Measurements from ENCODE around the gene EPB41L4B. TPM values are rescaled to one million over a fixed set of nuclear protein-coding genes. Genes with fewer than 3 reads are reported as not detected.
"Not testable (repeated sequence)": the region's sequence is repeated elsewhere in the genome, so short reads cannot be mapped to it uniquely, and the experiment has no call there.

Gene EPB41L4B
- total RNA-seq (10 to 100 TPM; 11.6 to 17.7 TPM), polyA plus RNA-seq (ENCODE audit: insufficient read length in 6 of 6) (10 to 100 TPM; 10.3 to 17.6 (median 15.3) TPM)
- long read RNA-seq, donor 1, full-length matches to known transcripts = 3 of 3 reads
- long read RNA-seq, donor 1, partial matches to known transcripts = 0 of 3 reads
- long read RNA-seq, donor 1, other reads (novel, unspliced or antisense) = 0 of 3 reads
- long read RNA-seq, donor 2 = 0 reads
- long read RNA-seq, donor 3, full-length matches to known transcripts = 2 of 2 reads
- long read RNA-seq, donor 3, partial matches to known transcripts = 0 of 2 reads
- long read RNA-seq, donor 3, other reads (novel, unspliced or antisense) = 0 of 2 reads
- long read RNA-seq, donor 4 = 0 reads
- long read RNA-seq, donor 5, full-length matches to known transcripts = 1 of 1 reads
- long read RNA-seq, donor 5, partial matches to known transcripts = 0 of 1 reads
- long read RNA-seq, donor 5, other reads (novel, unspliced or antisense) = 0 of 1 reads
- long read RNA-seq, donor 6 = 0 reads
- long read RNA-seq, donor 7, full-length matches to known transcripts = 1 of 1 reads
- long read RNA-seq, donor 7, partial matches to known transcripts = 0 of 1 reads
- long read RNA-seq, donor 7, other reads (novel, unspliced or antisense) = 0 of 1 reads
- long read RNA-seq, donor 8 = 0 reads
- long read RNA-seq, donor 9 = 0 reads
- long read RNA-seq, donor 10 = 0 reads
- long read RNA-seq, donor 11, full-length matches to known transcripts = 1 of 1 reads
- long read RNA-seq, donor 11, partial matches to known transcripts = 0 of 1 reads
- long read RNA-seq, donor 11, other reads (novel, unspliced or antisense) = 0 of 1 reads
- long read RNA-seq, donor 12, full-length matches to known transcripts = 3 of 3 reads
- long read RNA-seq, donor 12, partial matches to known transcripts = 0 of 3 reads
- long read RNA-seq, donor 12, other reads (novel, unspliced or antisense) = 0 of 3 reads

DNA sequence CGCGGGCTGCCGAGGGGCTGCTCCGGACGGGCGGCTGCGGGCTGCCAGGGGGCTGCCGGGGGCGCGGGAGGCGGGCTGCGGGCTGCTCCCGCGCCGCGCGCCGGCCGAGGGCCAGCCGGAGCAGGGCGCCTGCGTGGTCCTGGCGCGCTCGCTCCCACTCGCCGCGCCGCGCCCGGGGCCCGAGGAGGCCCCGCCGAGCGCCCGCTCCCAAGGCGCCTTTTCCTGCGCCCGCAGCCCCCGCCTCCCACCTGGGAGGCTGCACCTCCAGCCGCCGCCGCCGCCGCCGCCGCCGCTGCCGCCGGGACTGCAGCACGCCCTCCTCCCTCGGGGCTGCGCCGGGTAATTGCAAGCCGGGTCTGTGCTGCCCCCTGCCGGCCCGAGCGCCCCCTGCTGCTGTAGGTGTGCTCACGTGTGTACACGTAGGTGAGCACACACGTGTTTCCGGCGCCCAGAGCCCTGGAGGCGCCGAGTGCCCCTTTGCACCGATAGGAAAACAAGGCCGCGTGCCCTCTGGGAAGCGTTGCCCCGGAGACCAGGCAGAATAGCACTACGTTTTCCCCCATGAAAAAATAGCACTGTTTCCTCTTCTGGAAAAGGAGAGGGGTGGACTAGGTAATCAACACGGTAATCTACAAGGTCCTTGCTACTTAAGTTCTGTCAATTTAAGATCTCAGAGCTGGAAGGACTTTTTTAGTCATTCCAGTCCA lies at the start of gene EPB41L4B:
TSS of gene EPB41L4B (minus strand) at position 318 of the 707 bp plus-strand sequence. CDS start 613 bp downstream, outside the sequence.
- intact Hi-C loops (cut with DNase I) = no loop called here
- H3K27ac ChIP-seq = peak within 1 kb of the TSS in 1 of 2 donors; percentile 58
- peak; percentile 70 to 96 (median 89) for DNase-seq
- H3K4me3 ChIP-seq = peak within 1 kb of the TSS; percentile 34 to 44
- H3K9me3 ChIP-seq = no peaks in the 10 kb centered on the region
- ATAC-seq = peak; percentile 88
- TF ChIP-seq, protein P1, sequence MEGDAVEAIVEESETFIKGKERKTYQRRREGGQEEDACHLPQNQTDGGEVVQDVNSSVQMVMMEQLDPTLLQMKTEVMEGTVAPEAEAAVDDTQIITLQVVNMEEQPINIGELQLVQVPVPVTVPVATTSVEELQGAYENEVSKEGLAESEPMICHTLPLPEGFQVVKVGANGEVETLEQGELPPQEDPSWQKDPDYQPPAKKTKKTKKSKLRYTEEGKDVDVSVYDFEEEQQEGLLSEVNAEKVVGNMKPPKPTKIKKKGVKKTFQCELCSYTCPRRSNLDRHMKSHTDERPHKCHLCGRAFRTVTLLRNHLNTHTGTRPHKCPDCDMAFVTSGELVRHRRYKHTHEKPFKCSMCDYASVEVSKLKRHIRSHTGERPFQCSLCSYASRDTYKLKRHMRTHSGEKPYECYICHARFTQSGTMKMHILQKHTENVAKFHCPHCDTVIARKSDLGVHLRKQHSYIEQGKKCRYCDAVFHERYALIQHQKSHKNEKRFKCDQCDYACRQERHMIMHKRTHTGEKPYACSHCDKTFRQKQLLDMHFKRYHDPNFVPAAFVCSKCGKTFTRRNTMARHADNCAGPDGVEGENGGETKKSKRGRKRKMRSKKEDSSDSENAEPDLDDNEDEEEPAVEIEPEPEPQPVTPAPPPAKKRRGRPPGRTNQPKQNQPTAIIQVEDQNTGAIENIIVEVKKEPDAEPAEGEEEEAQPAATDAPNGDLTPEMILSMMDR (IDR thresholded peaks at IDR 0.05) = peak; percentile 88 to 89
- H3K36me3 ChIP-seq = no peaks in the 10 kb centered on the region
- peaks cover 0 to 24% of the 10 kb centered on the region in 2 donors for H3K4me1 ChIP-seq
- H3K27me3 ChIP-seq = peaks cover 10 to 67% of the 10 kb centered on the region in 2 donors

DNA sequence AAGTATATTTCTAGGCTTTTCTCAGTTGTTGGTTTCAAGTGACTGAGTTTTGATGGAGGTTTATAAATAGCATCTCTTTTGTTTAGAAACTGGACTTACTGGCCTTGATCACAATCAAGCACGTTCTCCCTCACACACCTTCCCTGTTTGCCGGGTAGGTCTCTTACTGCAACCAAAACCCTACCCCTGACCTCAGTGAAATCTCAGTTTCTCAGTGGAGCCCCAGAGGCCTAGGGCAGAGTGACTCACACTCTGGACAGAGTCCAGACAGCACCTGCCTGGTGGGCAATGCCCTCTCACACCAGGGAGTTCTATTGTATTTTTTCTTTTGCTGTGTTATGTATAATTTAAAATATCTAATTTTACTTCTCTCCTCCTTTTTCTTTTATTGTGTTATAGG lies 48.4 kb upstream of the EPB41L4B start:
- no peak overlapping the region for H3K4me3 ChIP-seq
- intact Hi-C loops (cut with DNase I) = no loop called here
- H3K9me3 ChIP-seq = no peaks in the 10 kb centered on the region
- no peaks in the 10 kb centered on the region for H3K27me3 ChIP-seq
- DNase-seq = no peak
- ATAC-seq = no peak
- H3K27ac ChIP-seq = no peak overlapping the region
- H3K4me1 ChIP-seq = no peaks in the 10 kb centered on the region
- TF ChIP-seq, protein P1 (IDR thresholded peaks at IDR 0.05) = no peak
- no peaks in the 10 kb centered on the region for H3K36me3 ChIP-seq

DNA sequence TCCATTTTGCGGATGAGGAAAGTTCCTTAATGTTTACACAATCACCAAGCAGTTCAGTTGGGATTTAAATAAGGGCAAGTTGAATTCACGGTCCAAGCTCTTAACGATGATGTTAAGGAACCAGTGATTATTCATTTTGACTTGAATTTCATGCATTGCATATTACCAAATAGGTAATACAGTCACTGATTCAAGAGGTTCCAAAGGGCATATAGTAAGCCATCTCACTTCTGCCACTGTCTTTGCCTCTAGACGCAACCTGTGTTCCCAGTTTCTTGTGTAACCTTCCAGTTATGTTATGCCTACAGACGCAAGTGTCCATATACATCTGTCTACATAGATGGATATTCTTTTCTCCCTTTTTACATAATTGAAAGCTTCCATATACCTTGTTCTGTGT lies 39.9 kb upstream of the EPB41L4B start:
- DNase-seq (no peak), ATAC-seq (no peak)
- Histone ChIP-seq H3K9me3 (no peaks in the 10 kb centered on the region), H3K4me3 (no peak overlapping the region), H3K36me3 (no peaks in the 10 kb centered on the region), H3K4me1 (no peaks in the 10 kb centered on the region), H3K27ac (no peak overlapping the region), H3K27me3 (no peaks in the 10 kb centered on the region)
- intact Hi-C loops (cut with DNase I) = no loop called here
- TF ChIP-seq, protein P1 (IDR thresholded peaks at IDR 0.05) = no peak

DNA sequence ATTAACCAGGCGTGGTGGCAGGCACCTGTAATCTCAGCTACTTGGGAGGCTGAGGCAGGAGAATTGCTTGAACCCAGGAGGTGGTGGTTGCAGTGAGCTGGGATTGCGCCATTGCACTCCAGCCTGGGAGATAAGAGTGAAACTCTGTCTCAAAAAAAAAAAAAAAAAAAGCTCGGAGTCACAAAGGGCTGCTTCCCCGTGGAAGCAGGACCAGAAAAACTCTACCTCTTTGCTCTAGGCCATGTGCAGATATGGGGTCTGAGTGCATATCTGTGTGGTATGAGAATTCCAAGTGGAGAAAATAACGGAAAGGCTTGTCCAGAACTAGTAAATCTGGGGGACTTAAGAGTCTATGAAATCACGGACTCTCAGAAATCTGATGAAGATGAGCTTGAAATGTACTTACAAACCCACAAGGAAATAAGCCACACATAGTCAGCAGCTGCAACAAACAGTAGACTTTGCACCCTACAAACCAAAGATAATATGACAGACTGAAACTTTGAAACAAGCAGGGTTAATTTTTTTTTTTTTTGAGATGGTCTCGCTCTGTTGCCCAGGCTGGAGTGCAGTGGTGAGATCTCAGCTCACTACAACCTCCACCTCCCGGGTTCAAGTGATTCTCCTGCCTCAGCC lies 38.2 kb upstream of the EPB41L4B start:
- H3K36me3 ChIP-seq; H3K27me3 ChIP-seq; H3K4me1 ChIP-seq; intact Hi-C loops (cut with DNase I); ATAC-seq; DNase-seq; H3K9me3 ChIP-seq; H3K4me3 ChIP-seq; H3K27ac ChIP-seq: not testable (repeated sequence)

Measured in left lung (tissue), 14 donors.